HL-60 (cell line): ENCODE results near the gene CAMTA1.

Source experiments
- DNase-seq, 2 experiments: peaks; one replicate each; pipeline ENCODE4 v3.0.0-alpha.2; 2010 to 2020; ENCODE audit warnings: low read depth in 1 of 2, low spot score in 1 of 2
- H3K27ac ChIP-seq: fragments of 250-450 bp; sonication (Bioruptor Pico); replicated peaks from 2 replicates; pipeline ENCODE4 v1.5.1; 2020; ENCODE audit warnings: mild to moderate bottlenecking, moderate library complexity
- H3K27me3 ChIP-seq: fragments of 250-450 bp; sonication (Bioruptor Pico); 2 replicates; pipeline ENCODE4 v1.5.1; 2021; ENCODE audit warnings: mild to moderate bottlenecking, moderate library complexity; ENCODE audit not compliant: insufficient read depth, poor library complexity, severe bottlenecking
- H3K4me3 ChIP-seq: replicated peaks from 2 replicates; pipeline ENCODE4 v1.5.1; 2011; ENCODE audit warnings: mild to moderate bottlenecking, control low read depth, low read length; ENCODE audit not compliant: insufficient read depth
- GABPA ChIP-seq: IDR thresholded peaks from 2 replicates; pipeline ENCODE4 v1.6.1; 2012; ENCODE audit warnings: low read depth
- POLR2AphosphoS5 ChIP-seq: IDR thresholded peaks from 2 replicates; pipeline ENCODE4 v1.6.1; 2012; ENCODE audit warnings: low read depth
- SPI1 ChIP-seq: IDR thresholded peaks from 2 replicates; pipeline ENCODE4 v1.6.1; 2012; ENCODE audit warnings: low read depth, mild to moderate bottlenecking, borderline replicate concordance
- TF ChIP-seq, protein P1 (sequence below): IDR thresholded peaks from one replicate; pipeline ENCODE4 v1.5.1; 2011; ENCODE audit warnings: low read length, control low read depth, inconsistent platforms; ENCODE audit not compliant: insufficient read depth
- TF ChIP-seq, protein P2 (sequence below): IDR thresholded peaks from 2 replicates; pipeline ENCODE4 v1.6.1; 2012; ENCODE audit warnings: low read depth; ENCODE audit not compliant: insufficient replicate concordance

Gene CAMTA1

DNA sequence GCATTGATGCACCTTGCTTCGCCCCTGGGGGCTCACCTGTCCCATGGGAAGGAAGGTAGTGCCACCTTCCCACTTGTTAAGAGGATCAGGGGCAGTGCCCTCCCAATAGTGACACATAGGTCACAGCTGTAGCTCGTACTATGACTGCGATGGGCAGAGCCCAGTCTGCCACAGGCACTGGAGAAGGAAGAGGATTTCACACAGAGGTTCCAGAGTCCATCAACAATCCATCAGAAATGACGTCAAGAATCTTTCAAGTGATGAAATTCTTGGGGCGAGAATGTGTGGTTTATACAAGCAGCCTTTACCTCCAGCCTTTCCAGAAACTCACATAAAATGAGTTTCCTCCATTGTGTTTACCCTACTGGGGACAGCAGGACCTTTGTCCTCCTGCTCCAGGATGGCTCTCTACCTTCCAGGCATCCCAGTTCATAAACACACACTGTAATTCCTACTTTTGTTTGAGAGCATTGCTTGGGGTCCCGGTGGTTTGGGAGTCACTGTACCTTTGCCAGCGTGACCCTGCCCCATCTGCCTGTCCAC is 725.2 kb downstream of the CAMTA1 start:
- TF ChIP-seq, protein P1, sequence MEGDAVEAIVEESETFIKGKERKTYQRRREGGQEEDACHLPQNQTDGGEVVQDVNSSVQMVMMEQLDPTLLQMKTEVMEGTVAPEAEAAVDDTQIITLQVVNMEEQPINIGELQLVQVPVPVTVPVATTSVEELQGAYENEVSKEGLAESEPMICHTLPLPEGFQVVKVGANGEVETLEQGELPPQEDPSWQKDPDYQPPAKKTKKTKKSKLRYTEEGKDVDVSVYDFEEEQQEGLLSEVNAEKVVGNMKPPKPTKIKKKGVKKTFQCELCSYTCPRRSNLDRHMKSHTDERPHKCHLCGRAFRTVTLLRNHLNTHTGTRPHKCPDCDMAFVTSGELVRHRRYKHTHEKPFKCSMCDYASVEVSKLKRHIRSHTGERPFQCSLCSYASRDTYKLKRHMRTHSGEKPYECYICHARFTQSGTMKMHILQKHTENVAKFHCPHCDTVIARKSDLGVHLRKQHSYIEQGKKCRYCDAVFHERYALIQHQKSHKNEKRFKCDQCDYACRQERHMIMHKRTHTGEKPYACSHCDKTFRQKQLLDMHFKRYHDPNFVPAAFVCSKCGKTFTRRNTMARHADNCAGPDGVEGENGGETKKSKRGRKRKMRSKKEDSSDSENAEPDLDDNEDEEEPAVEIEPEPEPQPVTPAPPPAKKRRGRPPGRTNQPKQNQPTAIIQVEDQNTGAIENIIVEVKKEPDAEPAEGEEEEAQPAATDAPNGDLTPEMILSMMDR = no peak
- TF ChIP-seq, protein P2, sequence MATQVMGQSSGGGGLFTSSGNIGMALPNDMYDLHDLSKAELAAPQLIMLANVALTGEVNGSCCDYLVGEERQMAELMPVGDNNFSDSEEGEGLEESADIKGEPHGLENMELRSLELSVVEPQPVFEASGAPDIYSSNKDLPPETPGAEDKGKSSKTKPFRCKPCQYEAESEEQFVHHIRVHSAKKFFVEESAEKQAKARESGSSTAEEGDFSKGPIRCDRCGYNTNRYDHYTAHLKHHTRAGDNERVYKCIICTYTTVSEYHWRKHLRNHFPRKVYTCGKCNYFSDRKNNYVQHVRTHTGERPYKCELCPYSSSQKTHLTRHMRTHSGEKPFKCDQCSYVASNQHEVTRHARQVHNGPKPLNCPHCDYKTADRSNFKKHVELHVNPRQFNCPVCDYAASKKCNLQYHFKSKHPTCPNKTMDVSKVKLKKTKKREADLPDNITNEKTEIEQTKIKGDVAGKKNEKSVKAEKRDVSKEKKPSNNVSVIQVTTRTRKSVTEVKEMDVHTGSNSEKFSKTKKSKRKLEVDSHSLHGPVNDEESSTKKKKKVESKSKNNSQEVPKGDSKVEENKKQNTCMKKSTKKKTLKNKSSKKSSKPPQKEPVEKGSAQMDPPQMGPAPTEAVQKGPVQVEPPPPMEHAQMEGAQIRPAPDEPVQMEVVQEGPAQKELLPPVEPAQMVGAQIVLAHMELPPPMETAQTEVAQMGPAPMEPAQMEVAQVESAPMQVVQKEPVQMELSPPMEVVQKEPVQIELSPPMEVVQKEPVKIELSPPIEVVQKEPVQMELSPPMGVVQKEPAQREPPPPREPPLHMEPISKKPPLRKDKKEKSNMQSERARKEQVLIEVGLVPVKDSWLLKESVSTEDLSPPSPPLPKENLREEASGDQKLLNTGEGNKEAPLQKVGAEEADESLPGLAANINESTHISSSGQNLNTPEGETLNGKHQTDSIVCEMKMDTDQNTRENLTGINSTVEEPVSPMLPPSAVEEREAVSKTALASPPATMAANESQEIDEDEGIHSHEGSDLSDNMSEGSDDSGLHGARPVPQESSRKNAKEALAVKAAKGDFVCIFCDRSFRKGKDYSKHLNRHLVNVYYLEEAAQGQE = no peak
- no peak for TF ChIP-seq SPI1
- TF ChIP-seq POLR2AphosphoS5 = no peak
- TF ChIP-seq GABPA = no peak
- Histone ChIP-seq H3K27me3 (no peaks in the 10 kb centered on the region), H3K4me3 (no peak overlapping the region), H3K27ac (no peak overlapping the region)
- DNase-seq = no peak

DNA sequence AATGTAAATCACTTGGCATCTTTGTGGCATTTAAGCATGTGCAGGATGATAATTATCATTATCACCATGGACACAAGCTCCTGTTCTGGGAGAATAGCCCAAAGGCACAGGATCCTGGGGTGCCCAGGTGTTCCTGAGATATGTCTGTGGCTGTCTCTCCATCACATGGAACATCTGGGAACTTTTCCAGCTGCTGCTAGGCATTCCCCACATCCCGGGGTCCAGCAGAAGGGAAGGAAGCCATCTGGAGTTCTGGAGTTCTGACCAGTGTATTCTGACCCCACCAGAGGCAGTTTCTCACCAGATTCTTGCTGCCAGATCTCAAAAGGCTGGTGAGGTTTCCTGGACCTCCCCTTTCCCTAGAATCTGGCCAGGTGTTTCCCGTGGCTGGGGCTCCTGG is 726.1 kb downstream of the CAMTA1 start:
- Histone ChIP-seq H3K27ac (no peak overlapping the region), H3K27me3 (no peaks in the 10 kb centered on the region), H3K4me3 (no peak overlapping the region)
- no peak for DNase-seq
- no peak for TF ChIP-seq GABPA
- TF ChIP-seq POLR2AphosphoS5 = no peak
- TF ChIP-seq, protein P2 = no peak
- no peak for TF ChIP-seq SPI1
- TF ChIP-seq, protein P1 = no peak

DNA sequence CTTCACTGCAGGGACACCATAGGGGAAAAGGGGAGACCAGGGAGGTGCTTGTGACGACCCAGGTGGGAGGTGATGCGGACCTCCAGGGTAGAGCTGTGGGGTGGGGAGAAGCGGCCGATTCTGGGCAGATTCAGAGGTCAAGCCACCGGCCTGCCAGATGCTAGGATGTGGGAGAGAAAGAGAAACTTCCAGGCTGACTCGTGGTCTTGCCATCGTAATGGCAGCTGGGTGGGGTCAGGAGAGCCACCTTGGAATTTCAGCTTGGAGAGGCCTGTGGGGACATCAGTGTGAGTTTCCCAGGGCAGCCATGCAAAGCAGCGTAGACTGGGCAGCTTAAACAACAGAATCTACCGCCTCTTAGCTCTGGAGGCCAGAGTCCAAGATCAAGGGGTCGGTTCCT is 727.8 kb downstream of the CAMTA1 start:
- Histone ChIP-seq H3K27ac (no peak overlapping the region), H3K27me3 (no peaks in the 10 kb centered on the region), H3K4me3 (no peak overlapping the region)
- no peak for TF ChIP-seq GABPA
- no peak for TF ChIP-seq SPI1
- TF ChIP-seq, protein P2 = no peak
- TF ChIP-seq, protein P1 = no peak
- TF ChIP-seq POLR2AphosphoS5 = no peak
- no peak for DNase-seq
